GM23338 (cell line): ENCODE measurements around the gene C2orf92. TPM values are rescaled to one million over a fixed set of nuclear protein-coding genes. Genes with fewer than 3 reads are reported as not detected.

ENCODE experiments used
- ATAC-seq: fragments of 200-7000 bp; cut with Tn5 transposase; 3 replicates; pipeline ENCODE4 v1.9.1; 2020
- DNase-seq: peaks from one replicate; pipeline ENCODE4 v3.0.0-alpha.2; 2015; ENCODE audit warnings: low spot score
- H2AFZ ChIP-seq: fragments of 200-600 bp; sonication (generic); 2 replicates; pipeline ENCODE4 v1.8.0; 2016; ENCODE audit warnings: antibody characterized with exemption, mild to moderate bottlenecking, moderate library complexity
- H3F3A ChIP-seq: fragments of 200-600 bp; sonication (generic); replicated peaks from 2 replicates; pipeline ENCODE4 v1.8.0; 2017; ENCODE audit warnings: antibody characterized with exemption, mixed run types, low read depth
- H3K27ac ChIP-seq: fragments of 200-600 bp; sonication (generic); 2 replicates; pipeline ENCODE4 v1.6.1; 2016; ENCODE audit warnings: low read depth
- H3K27me3 ChIP-seq: fragments of 200-600 bp; sonication (generic); 2 replicates; pipeline ENCODE4 v1.8.0; 2016; ENCODE audit warnings: mild to moderate bottlenecking, mixed run types, moderate library complexity; ENCODE audit not compliant: insufficient read depth
- H3K36me3 ChIP-seq: fragments of 200-600 bp; sonication (generic); 2 replicates; pipeline ENCODE4 v1.8.0; 2016; ENCODE audit warnings: mild to moderate bottlenecking; ENCODE audit not compliant: insufficient read depth
- H3K4me1 ChIP-seq: fragments of 200-600 bp; sonication (generic); 2 replicates; pipeline ENCODE4 v1.8.0; 2016; ENCODE audit warnings: mild to moderate bottlenecking, moderate library complexity; ENCODE audit not compliant: insufficient read depth
- H3K4me2 ChIP-seq: fragments of 200-600 bp; sonication (generic); 2 replicates; pipeline ENCODE4 v1.7.1; 2017; ENCODE audit warnings: mixed run types
- H3K4me3 ChIP-seq: fragments of 200-600 bp; sonication (generic); 2 replicates; pipeline ENCODE4 v1.6.1; 2016; ENCODE audit warnings: mixed run types
- H3K79me2 ChIP-seq: fragments of 200-600 bp; sonication (generic); replicated peaks from 2 replicates; pipeline ENCODE4 v1.8.0; 2017; ENCODE audit warnings: mild to moderate bottlenecking; ENCODE audit not compliant: insufficient read depth
- H3K9me2 ChIP-seq: fragments of 200-600 bp; sonication (generic); 2 replicates; pipeline ENCODE4 v1.8.0; 2017; ENCODE audit not compliant: insufficient read depth
- H4K20me1 ChIP-seq: fragments of 200-600 bp; sonication (generic); replicated peaks from 2 replicates; pipeline ENCODE4 v1.8.0; 2017; ENCODE audit warnings: mild to moderate bottlenecking; ENCODE audit not compliant: insufficient read depth
- H3K27ac Mint-ChIP-seq: 2 replicates; pipeline ENCODE4 v1.8.0; 2020; ENCODE audit warnings: inconsistent platforms, mild to moderate bottlenecking, moderate library complexity, mixed read lengths
- H3K27me3 Mint-ChIP-seq: 3 replicates; pipeline ENCODE4 v1.8.0; 2022; ENCODE audit warnings: low read depth, mild to moderate bottlenecking, moderate library complexity, mixed read lengths, inconsistent platforms; ENCODE audit not compliant: insufficient read depth, poor library complexity
- H3K36me3 Mint-ChIP-seq: 3 replicates; pipeline ENCODE4 v1.8.0; 2021; ENCODE audit warnings: low read depth, mild to moderate bottlenecking, inconsistent platforms, moderate library complexity, mixed read lengths
- H3K4me1 Mint-ChIP-seq: 3 replicates; pipeline ENCODE4 v1.8.0; 2020; ENCODE audit warnings: mild to moderate bottlenecking, inconsistent platforms, mixed read lengths
- H3K4me3 Mint-ChIP-seq: 3 replicates; pipeline ENCODE4 v1.8.0; 2021; ENCODE audit warnings: moderate library complexity, mild to moderate bottlenecking, inconsistent platforms, mixed read lengths
- H3K9me3 Mint-ChIP-seq: 3 replicates; pipeline ENCODE4 v1.8.0; 2020; ENCODE audit warnings: moderate library complexity, mild to moderate bottlenecking, inconsistent platforms, mixed read lengths
- EZH2 ChIP-seq: fragments of 200-600 bp; sonication (generic); IDR thresholded peaks from one replicate; pipeline ENCODE4 v1.8.0; 2017; ENCODE audit warnings: antibody characterized with exemption, mild to moderate bottlenecking, low read depth; ENCODE audit not compliant: unreplicated experiment
- POLR2AphosphoS5 ChIP-seq: IDR thresholded peaks from 2 replicates; pipeline ENCODE4 v1.6.1; 2016; ENCODE audit warnings: antibody characterized with exemption, low read depth
- REST ChIP-seq: IDR thresholded peaks from one replicate; pipeline ENCODE4 v1.6.1; 2018; ENCODE audit warnings: antibody characterized with exemption; ENCODE audit not compliant: unreplicated experiment
- ZNF114 ChIP-seq: fragments of 250-450 bp; sonication (Bioruptor Pico); IDR thresholded peaks from 2 replicates; pipeline ENCODE4 v1.5.0; 2020; ENCODE audit warnings: mild to moderate bottlenecking, moderate library complexity
- ZNF331 ChIP-seq: fragments of 250-450 bp; sonication (Bioruptor Pico); IDR thresholded peaks from 2 replicates; pipeline ENCODE4 v1.5.0; 2020; ENCODE audit warnings: low read depth, mild to moderate bottlenecking, moderate library complexity
- ZNF462 ChIP-seq: fragments of 250-450 bp; sonication (Bioruptor Pico); IDR thresholded peaks from 2 replicates; pipeline ENCODE4 v1.5.0; 2020; ENCODE audit warnings: mild to moderate bottlenecking, moderate library complexity
- polyA plus RNA-seq: library from polyadenylated mRNA; unstranded; fragments of >200 nt; fragmentation: Nextera tagmentation; extraction: Ambion mirVana; gene quantifications from 2 replicates; pipeline ENCODE4 v1.2.1, GENCODE V29; 2016
- total RNA-seq: library from RNA; depleted of rRNA; stranded (reverse); fragments of >200 nt; shearing (Covaris generic); gene quantifications from 2 replicates; pipeline ENCODE4 v1.2.3, GENCODE V29; 2014

The C2orf92 gene
- total and polyA plus RNA-seq, 2 experiments from 2014 or later = 1.7 to 2.6 TPM

- peaks cover 5% of the 10 kb centered on the region for H3K27me3 Mint-ChIP-seq
- Histone ChIP-seq H3F3A (no peaks in the 10 kb centered on the region), H3K4me3 (peak overlapping the region; percentile 78), H3K36me3 (peaks cover 20% of the 10 kb centered on the region), H3K27ac (peak overlapping the region; percentile 75), H3K4me1 (peaks cover 6% of the 10 kb centered on the region; the same call in 1 of the 2 replicates), H4K20me1 (no peaks in the 10 kb centered on the region), H3K79me2 (peaks cover 14% of the 10 kb centered on the region), H3K4me2 (peak overlapping the region; percentile 81), H3K27me3 (no peaks in the 10 kb centered on the region), H2AFZ (peak overlapping the region; percentile 76), H3K9me2 (no peaks in the 10 kb centered on the region)
- no peak for TF ChIP-seq EZH2
- TF ChIP-seq ZNF462 (CRISPR knock-in tag) = no peak
- no peak for TF ChIP-seq ZNF114
- no peak for TF ChIP-seq POLR2AphosphoS5
- no peak for TF ChIP-seq REST
- no peak for TF ChIP-seq ZNF331 (CRISPR knock-in tag)
- DNase-seq (peak; percentile 49), ATAC-seq (peak; percentile 56)
- peak overlapping the region; percentile 96 for H3K4me3 Mint-ChIP-seq
- peaks cover 5% of the 10 kb centered on the region; the same call in 2 of the 3 replicates for H3K4me1 Mint-ChIP-seq
- no peaks in the 10 kb centered on the region; the same call in 2 of the 3 replicates for H3K9me3 Mint-ChIP-seq
- peaks cover 33% of the 10 kb centered on the region for H3K36me3 Mint-ChIP-seq
- peak overlapping the region; percentile 99 for H3K27ac Mint-ChIP-seq
These were observed 24.3 kb upstream of the C2orf92 start for GRCh38 chr2:97645112-97645694.
